ENCODE results near the gene CCDC106.

CCDC106 gene

GRCh38 chr19:55613930-55614710 lies 33.9 kb upstream of the CCDC106 start:
- DNase-seq (ENCODE audit: low spot score): no peak

GRCh38 chr19:55614711-55615542 lies 33.1 kb upstream of the CCDC106 start:
- no peak for DNase-seq (ENCODE audit: low spot score)

- no peak for DNase-seq (ENCODE audit: low spot score)
These were observed 32.2 kb upstream of the CCDC106 start for GRCh38 chr19:55615543-55616394.

GRCh38 chr19:55616395-55616875 lies 31.6 kb upstream of the CCDC106 start:
- DNase-seq (ENCODE audit: low spot score): no peak

- no peak for DNase-seq (ENCODE audit: low spot score)
These were observed 30.6 kb upstream of the CCDC106 start for GRCh38 chr19:55617426-55617825.

- DNase-seq (ENCODE audit: low spot score): no peak
These were observed 29.6 kb upstream of the CCDC106 start for GRCh38 chr19:55618426-55618825.

GRCh38 chr19:55619286-55619685 lies 28.7 kb upstream of the CCDC106 start:
- no peak for DNase-seq (ENCODE audit: low spot score)

- peak; percentile 17 for DNase-seq (ENCODE audit: low spot score)
These were observed 27.4 kb upstream of the CCDC106 start for GRCh38 chr19:55620410-55621204.

GRCh38 chr19:55621205-55621672 lies 26.8 kb upstream of the CCDC106 start:
- DNase-seq (ENCODE audit: low spot score): no peak

- DNase-seq (ENCODE audit: low spot score): no peak
These were observed 26.3 kb upstream of the CCDC106 start for GRCh38 chr19:55621673-55622231.

- no peak for DNase-seq (ENCODE audit: low spot score)
These were observed 25.6 kb upstream of the CCDC106 start for GRCh38 chr19:55622242-55622969.

GRCh38 chr19:55623130-55623529 lies 24.9 kb upstream of the CCDC106 start:
- DNase-seq (ENCODE audit: low spot score): no peak

GRCh38 chr19:55623561-55623960 lies 24.5 kb upstream of the CCDC106 start:
- DNase-seq (ENCODE audit: low spot score): no peak

GRCh38 chr19:55624109-55625003 lies 23.7 kb upstream of the CCDC106 start, which contains the start of gene ZNF784:
ZNF784 (minus strand) TSS chr19:55624566; CDS start chr19:55624561, 5 bp downstream.
- DNase-seq (ENCODE audit: low spot score): peak; percentile 90

- no peak for DNase-seq (ENCODE audit: low spot score)
These were observed 23.0 kb upstream of the CCDC106 start for GRCh38 chr19:55625004-55625326.

- DNase-seq (ENCODE audit: low spot score): peak; percentile 73
These were observed 21.7 kb upstream of the CCDC106 start for GRCh38 chr19:55626350-55626749.

- DNase-seq (ENCODE audit: low spot score): peak; percentile 94
These were observed 15.6 kb upstream of the CCDC106 start for GRCh38 chr19:55632463-55632834.

- DNase-seq (ENCODE audit: low spot score): no peak
These were observed 14.2 kb upstream of the CCDC106 start for GRCh38 chr19:55633861-55634260.

- no peak for DNase-seq (ENCODE audit: low spot score)
These were observed 12.7 kb upstream of the CCDC106 start for GRCh38 chr19:55635334-55635717.

Data from CD4-positive, alpha-beta T cell treated with Interleukin-15 for 4 hours (primary cell).